Effector memory CD4-positive, alpha-beta T cell (primary cell): ENCODE results near the gene RRAS2.
"Not testable (repeated sequence)": the region's sequence is repeated elsewhere in the genome, so short reads cannot be mapped to it uniquely, and the experiment has no call there.

Experiments
- DNase-seq, 3 donors: peaks; one replicate each; pipeline ENCODE4 v3.0.0-alpha.2; 2020
- H3K27ac ChIP-seq: 2 replicates; pipeline ENCODE4 v1.7.0; 2013; ENCODE audit warnings: mild to moderate bottlenecking, low read length, moderate library complexity; ENCODE audit not compliant: insufficient read depth, poor library complexity, severe bottlenecking
- H3K27me3 ChIP-seq: replicated peaks from 2 replicates; pipeline ENCODE4 v1.7.0; 2013; ENCODE audit warnings: mild to moderate bottlenecking, low read length; ENCODE audit not compliant: insufficient read depth, control insufficient read depth, poor library complexity, severe bottlenecking
- H3K36me3 ChIP-seq: 2 replicates; pipeline ENCODE4 v1.7.0; 2013; ENCODE audit warnings: mild to moderate bottlenecking, low read length, moderate library complexity; ENCODE audit not compliant: control insufficient read depth, insufficient read depth
- H3K4me1 ChIP-seq: 2 replicates; pipeline ENCODE4 v1.7.0; 2013; ENCODE audit warnings: low read length, mild to moderate bottlenecking; ENCODE audit not compliant: control insufficient read depth, insufficient read depth, poor library complexity, severe bottlenecking
- H3K4me3 ChIP-seq: 2 replicates; pipeline ENCODE4 v1.7.0; 2013; ENCODE audit warnings: low read length, low read depth, mild to moderate bottlenecking; ENCODE audit not compliant: insufficient read depth, poor library complexity, severe bottlenecking
- H3K9me3 ChIP-seq: 2 replicates; pipeline ENCODE4 v1.7.0; 2013; ENCODE audit warnings: mild to moderate bottlenecking, low read length, moderate library complexity; ENCODE audit not compliant: control insufficient read depth

The RRAS2 gene

GRCh38 chr11:14299921-14300320 lies 59.1 kb downstream of the RRAS2 start:
- no peaks in the 10 kb centered on the region for H3K9me3 ChIP-seq
- no peaks in the 10 kb centered on the region for H3K4me1 ChIP-seq
- H3K27me3 ChIP-seq, result no peaks in the 10 kb centered on the region
- H3K27ac ChIP-seq, result no peak overlapping the region
- DNase-seq, result no peak
- H3K4me3 ChIP-seq, result no peak overlapping the region
- no peaks in the 10 kb centered on the region for H3K36me3 ChIP-seq

- Histone ChIP-seq H3K27me3 (no peaks in the 10 kb centered on the region), H3K4me3 (no peak overlapping the region), H3K9me3 (no peaks in the 10 kb centered on the region), H3K27ac (no peak overlapping the region), H3K4me1 (no peaks in the 10 kb centered on the region), H3K36me3 (no peaks in the 10 kb centered on the region)
- no peak for DNase-seq
Measured at GRCh38 chr11:14290422-14290821, 68.6 kb downstream of the RRAS2 start.

- no peaks in the 10 kb centered on the region for H3K9me3 ChIP-seq
- H3K27me3 ChIP-seq, result no peaks in the 10 kb centered on the region
- no peak overlapping the region for H3K4me3 ChIP-seq
- H3K27ac ChIP-seq, result no peak overlapping the region
- DNase-seq, result no peak
- H3K36me3 ChIP-seq, result no peaks in the 10 kb centered on the region
- H3K4me1 ChIP-seq, result no peaks in the 10 kb centered on the region
Measured at GRCh38 chr11:14288189-14288935, 70.6 kb downstream of the RRAS2 start.

GRCh38 chr11:14278869-14279268 lies 80.1 kb downstream of the RRAS2 start:
- DNase-seq, H3K36me3 ChIP-seq, H3K27ac ChIP-seq, H3K4me3 ChIP-seq, H3K27me3 ChIP-seq, H3K9me3 ChIP-seq, H3K4me1 ChIP-seq: not testable (repeated sequence)

GRCh38 chr11:14275076-14275475 lies 83.9 kb downstream of the RRAS2 start:
- no peaks in the 10 kb centered on the region for H3K9me3 ChIP-seq
- no peak overlapping the region for H3K4me3 ChIP-seq
- no peak for DNase-seq
- no peaks in the 10 kb centered on the region for H3K36me3 ChIP-seq
- H3K27me3 ChIP-seq, result no peaks in the 10 kb centered on the region
- no peak overlapping the region for H3K27ac ChIP-seq
- H3K4me1 ChIP-seq, result peaks cover 10% of the 10 kb centered on the region

GRCh38 chr11:14273895-14274294 lies 85.1 kb downstream of the RRAS2 start:
- no peaks in the 10 kb centered on the region for H3K27me3 ChIP-seq
- no peaks in the 10 kb centered on the region for H3K9me3 ChIP-seq
- no peak for DNase-seq
- H3K27ac ChIP-seq, result no peak overlapping the region
- peaks cover 10% of the 10 kb centered on the region for H3K4me1 ChIP-seq
- H3K36me3 ChIP-seq, result no peaks in the 10 kb centered on the region
- H3K4me3 ChIP-seq, result no peak overlapping the region

- Histone ChIP-seq H3K4me3 (peak overlapping the region; percentile 10), H3K36me3 (no peaks in the 10 kb centered on the region), H3K27me3 (no peaks in the 10 kb centered on the region), H3K27ac (no peak overlapping the region), H3K4me1 (peaks cover 10% of the 10 kb centered on the region), H3K9me3 (no peaks in the 10 kb centered on the region)
- DNase-seq, result no peak
Measured at GRCh38 chr11:14270690-14271542, 88.1 kb downstream of the RRAS2 start.

- DNase-seq, result no peak
- Histone ChIP-seq H3K27me3 (no peaks in the 10 kb centered on the region), H3K4me1 (peaks cover 10% of the 10 kb centered on the region), H3K27ac (no peak overlapping the region), H3K9me3 (no peaks in the 10 kb centered on the region), H3K4me3 (no peak overlapping the region), H3K36me3 (no peaks in the 10 kb centered on the region)
Measured at GRCh38 chr11:14269692-14270573, 89.0 kb downstream of the RRAS2 start.

GRCh38 chr11:14267861-14268635 lies 90.9 kb downstream of the RRAS2 start:
- Histone ChIP-seq H3K27ac (no peak overlapping the region), H3K27me3 (no peaks in the 10 kb centered on the region), H3K36me3 (no peaks in the 10 kb centered on the region), H3K4me1 (peaks cover 10% of the 10 kb centered on the region), H3K4me3 (no peak overlapping the region), H3K9me3 (no peaks in the 10 kb centered on the region)
- no peak for DNase-seq
